ENCODE results near the gene CBFA2T2.

DNA sequence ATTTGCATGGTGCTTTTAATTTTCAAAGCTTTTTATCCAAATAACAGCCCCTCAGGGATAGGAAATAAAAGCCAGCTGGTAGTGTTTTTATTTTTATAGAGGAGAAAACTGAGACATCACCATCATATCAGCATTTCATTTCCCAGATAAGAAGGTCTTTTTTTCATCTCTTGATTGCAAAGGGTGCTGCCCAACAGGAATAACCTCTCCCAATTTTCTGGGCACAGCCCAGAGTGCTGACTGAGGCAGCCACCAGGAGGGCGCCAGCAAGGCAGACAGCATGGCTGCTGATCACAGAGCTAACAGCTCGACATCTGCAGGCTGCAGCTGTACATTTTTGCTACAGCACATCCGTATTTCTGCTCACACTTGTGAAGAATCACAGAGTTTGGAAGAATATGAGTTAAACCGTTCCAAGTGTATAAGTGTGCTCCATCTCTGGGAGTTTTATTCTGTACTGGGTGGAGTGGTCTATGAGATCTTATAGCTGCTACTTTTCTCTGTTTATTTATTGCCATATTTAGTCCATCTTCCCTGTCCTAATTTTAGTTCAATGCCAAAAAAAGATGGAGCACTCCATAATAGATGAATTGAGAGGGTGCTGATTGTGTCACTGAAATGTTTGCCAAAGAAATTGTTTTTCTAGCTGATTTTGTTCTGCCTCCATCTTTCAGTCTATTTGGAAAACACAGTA, 86.7 kb downstream of the CBFA2T2 start:
- TF ChIP-seq, protein P1, sequence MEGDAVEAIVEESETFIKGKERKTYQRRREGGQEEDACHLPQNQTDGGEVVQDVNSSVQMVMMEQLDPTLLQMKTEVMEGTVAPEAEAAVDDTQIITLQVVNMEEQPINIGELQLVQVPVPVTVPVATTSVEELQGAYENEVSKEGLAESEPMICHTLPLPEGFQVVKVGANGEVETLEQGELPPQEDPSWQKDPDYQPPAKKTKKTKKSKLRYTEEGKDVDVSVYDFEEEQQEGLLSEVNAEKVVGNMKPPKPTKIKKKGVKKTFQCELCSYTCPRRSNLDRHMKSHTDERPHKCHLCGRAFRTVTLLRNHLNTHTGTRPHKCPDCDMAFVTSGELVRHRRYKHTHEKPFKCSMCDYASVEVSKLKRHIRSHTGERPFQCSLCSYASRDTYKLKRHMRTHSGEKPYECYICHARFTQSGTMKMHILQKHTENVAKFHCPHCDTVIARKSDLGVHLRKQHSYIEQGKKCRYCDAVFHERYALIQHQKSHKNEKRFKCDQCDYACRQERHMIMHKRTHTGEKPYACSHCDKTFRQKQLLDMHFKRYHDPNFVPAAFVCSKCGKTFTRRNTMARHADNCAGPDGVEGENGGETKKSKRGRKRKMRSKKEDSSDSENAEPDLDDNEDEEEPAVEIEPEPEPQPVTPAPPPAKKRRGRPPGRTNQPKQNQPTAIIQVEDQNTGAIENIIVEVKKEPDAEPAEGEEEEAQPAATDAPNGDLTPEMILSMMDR (conservative IDR thresholded peaks at IDR 0.05) = peak; percentile 45
- no peak for TF ChIP-seq ZFX (IDR thresholded peaks at IDR 0.05)
